ENCODE results near the gene RHOT2.

DNA sequence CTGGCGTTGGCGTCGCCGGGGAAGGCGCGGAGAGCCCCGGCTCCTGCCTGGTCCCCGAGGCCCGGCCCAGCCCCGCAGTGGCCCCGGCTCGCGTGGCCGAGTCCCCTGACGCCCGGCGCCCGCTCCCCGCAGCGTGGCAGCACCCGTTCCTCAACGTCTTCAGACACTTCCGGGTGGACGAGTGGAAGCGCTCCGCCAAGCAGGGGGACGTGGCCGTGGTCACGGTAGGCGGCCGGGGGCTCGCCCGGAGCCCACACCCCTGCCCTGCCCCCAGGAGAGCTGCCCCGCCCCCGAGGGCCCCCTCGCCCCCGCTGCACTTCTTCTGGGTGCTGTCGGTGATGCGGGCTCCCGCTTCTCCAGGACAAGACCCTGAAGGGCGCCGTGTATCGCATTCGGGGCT, 18.3 kb upstream of the RHOT2 start:
- TF ChIP-seq, protein P1, sequence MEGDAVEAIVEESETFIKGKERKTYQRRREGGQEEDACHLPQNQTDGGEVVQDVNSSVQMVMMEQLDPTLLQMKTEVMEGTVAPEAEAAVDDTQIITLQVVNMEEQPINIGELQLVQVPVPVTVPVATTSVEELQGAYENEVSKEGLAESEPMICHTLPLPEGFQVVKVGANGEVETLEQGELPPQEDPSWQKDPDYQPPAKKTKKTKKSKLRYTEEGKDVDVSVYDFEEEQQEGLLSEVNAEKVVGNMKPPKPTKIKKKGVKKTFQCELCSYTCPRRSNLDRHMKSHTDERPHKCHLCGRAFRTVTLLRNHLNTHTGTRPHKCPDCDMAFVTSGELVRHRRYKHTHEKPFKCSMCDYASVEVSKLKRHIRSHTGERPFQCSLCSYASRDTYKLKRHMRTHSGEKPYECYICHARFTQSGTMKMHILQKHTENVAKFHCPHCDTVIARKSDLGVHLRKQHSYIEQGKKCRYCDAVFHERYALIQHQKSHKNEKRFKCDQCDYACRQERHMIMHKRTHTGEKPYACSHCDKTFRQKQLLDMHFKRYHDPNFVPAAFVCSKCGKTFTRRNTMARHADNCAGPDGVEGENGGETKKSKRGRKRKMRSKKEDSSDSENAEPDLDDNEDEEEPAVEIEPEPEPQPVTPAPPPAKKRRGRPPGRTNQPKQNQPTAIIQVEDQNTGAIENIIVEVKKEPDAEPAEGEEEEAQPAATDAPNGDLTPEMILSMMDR (IDR thresholded peaks at IDR 0.05; ENCODE audit: insufficient read depth, low read depth, low read length) = no peak
- TF ChIP-seq EZH2 (IDR thresholded peaks at IDR 0.05; ENCODE audit: insufficient read depth, low read length) = no peak
